Astrocyte of the spinal cord (primary cell): ENCODE data around the gene TMCC3.
"Not testable (repeated sequence)": the region's sequence is repeated elsewhere in the genome, so short reads cannot be mapped to it uniquely, and the experiment has no call there.

ENCODE experiments used
- DNase-seq: peaks from one replicate; pipeline ENCODE4 v3.0.0; 2011; ENCODE audit warnings: low read depth, low spot score
- H3K4me3 ChIP-seq: 2 replicates; pipeline ENCODE4 v1.5.1; 2011; ENCODE audit warnings: low read depth, mild to moderate bottlenecking, low read length, moderate library complexity
- in situ Hi-C: cut with HindIII; loops from 2 replicates; pipeline ENCODE4 v1.10.0; 2017; ENCODE audit warnings: low sequenced_read_pairs
- TF ChIP-seq, protein P1 (sequence below): IDR thresholded peaks from 2 replicates; pipeline ENCODE4 v1.5.1; 2012; ENCODE audit warnings: low read depth, mild to moderate bottlenecking, low read length, inconsistent platforms

Gene TMCC3

GRCh38 chr12:94557746-94558295, 92.5 kb downstream of the TMCC3 start:
- in situ Hi-C loops, result no loop called here
- TF ChIP-seq, protein P1, sequence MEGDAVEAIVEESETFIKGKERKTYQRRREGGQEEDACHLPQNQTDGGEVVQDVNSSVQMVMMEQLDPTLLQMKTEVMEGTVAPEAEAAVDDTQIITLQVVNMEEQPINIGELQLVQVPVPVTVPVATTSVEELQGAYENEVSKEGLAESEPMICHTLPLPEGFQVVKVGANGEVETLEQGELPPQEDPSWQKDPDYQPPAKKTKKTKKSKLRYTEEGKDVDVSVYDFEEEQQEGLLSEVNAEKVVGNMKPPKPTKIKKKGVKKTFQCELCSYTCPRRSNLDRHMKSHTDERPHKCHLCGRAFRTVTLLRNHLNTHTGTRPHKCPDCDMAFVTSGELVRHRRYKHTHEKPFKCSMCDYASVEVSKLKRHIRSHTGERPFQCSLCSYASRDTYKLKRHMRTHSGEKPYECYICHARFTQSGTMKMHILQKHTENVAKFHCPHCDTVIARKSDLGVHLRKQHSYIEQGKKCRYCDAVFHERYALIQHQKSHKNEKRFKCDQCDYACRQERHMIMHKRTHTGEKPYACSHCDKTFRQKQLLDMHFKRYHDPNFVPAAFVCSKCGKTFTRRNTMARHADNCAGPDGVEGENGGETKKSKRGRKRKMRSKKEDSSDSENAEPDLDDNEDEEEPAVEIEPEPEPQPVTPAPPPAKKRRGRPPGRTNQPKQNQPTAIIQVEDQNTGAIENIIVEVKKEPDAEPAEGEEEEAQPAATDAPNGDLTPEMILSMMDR, result no peak
- DNase-seq, result no peak
- no peak overlapping the region for H3K4me3 ChIP-seq

DNA sequence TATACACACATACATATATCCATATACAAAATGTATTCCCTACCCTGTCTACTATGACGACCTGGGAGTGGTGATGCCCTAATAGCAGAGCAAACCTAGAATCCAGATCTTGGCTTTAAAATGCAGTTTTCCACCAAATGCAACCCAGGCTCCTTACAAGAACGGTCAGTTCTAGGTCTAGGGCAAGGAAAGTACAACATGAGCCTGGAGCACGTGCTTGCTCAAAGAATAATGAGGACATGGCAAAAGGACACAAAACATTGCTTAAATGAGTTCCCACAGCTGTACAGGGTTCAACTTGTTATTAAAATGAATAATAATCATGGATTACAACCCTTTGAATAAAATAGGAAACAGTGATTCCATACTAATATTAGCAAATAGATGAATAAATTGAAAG, 94.7 kb downstream of the TMCC3 start:
- no peak overlapping the region for H3K4me3 ChIP-seq
- in situ Hi-C loops, result no loop called here
- TF ChIP-seq, protein P1, result no peak
- DNase-seq, result no peak

DNA sequence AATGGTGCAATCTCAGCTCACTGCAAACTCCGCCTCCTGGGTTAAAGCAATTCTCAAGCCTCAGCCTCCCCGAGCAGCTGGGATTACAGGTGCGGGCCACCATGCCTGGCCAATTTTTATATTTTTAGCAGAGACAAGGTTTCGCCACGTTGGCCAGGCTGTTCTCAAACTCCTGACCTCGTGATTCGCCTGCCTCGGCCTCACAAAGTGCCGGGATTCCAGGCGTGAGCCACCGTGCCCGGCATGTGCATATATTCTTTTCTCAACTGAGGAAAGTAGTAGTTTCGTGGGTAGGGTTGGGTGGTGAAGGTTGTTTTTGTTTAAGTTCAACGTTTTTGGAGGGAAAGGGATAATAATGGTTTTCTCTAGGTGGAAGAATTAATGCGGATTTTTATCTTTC, 96.5 kb downstream of the TMCC3 start:
- no peak for DNase-seq
- in situ Hi-C loops, result no loop called here
- TF ChIP-seq, protein P1, result no peak
- no peak overlapping the region for H3K4me3 ChIP-seq

DNA sequence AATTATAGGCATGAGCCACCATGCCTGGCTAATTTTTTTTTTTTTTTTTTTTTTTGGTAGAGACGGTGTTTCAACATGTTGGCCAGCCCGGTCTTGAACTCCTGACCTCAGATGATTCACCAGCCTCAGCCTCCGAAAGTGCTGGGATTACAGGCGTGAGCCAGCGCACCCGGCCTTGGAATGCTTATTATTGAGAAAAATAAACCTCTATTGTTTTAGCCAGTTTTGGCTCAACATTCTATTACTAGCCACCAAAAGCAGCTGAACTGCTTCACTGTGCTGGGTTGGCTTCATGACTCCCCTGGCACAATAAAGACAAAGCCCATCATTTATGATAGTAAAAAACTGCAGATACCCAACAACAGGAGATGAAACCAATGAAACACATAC, 97.2 kb downstream of the TMCC3 start:
- no peak overlapping the region for H3K4me3 ChIP-seq
- in situ Hi-C loops, result no loop called here
- DNase-seq, result peak; percentile 72
- TF ChIP-seq, protein P1, result no peak

DNA sequence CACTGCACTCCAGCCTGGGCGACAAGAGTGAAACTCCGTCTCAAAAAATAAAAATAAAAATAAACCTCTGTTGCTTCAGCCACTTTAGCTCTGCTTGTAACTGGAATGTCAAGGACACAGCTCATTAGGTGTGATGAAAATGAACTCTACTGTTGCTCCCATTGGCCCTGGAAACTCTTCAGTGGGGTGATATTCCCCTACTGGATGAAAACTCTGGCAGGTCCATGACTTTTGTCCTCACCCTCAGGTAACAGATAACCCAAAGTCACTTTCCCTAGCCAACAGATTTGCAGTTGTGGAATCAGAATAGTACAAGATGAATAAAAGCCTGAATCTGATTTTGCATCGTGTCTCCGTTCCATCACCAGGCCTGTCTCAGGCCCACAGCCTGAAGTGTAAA, 98.5 kb downstream of the TMCC3 start:
- TF ChIP-seq, protein P1, result no peak
- H3K4me3 ChIP-seq, result no peak overlapping the region
- in situ Hi-C loops, result no loop called here
- DNase-seq, result no peak

GRCh38 chr12:94550964-94551363, 99.4 kb downstream of the TMCC3 start:
- in situ Hi-C loops, result no loop called here
- TF ChIP-seq, protein P1, result no peak

GRCh38 chr12:94548833-94549232, 101.5 kb downstream of the TMCC3 start:
- H3K4me3 ChIP-seq, in situ Hi-C loops, DNase-seq: not testable (repeated sequence)

More at GRCh38 chr12:94550964-94551363, 99.4 kb downstream of the TMCC3 start:
- no peak for DNase-seq
- H3K4me3 ChIP-seq, result no peak overlapping the region
